ENCODE data around the gene MTG1.

DNA sequence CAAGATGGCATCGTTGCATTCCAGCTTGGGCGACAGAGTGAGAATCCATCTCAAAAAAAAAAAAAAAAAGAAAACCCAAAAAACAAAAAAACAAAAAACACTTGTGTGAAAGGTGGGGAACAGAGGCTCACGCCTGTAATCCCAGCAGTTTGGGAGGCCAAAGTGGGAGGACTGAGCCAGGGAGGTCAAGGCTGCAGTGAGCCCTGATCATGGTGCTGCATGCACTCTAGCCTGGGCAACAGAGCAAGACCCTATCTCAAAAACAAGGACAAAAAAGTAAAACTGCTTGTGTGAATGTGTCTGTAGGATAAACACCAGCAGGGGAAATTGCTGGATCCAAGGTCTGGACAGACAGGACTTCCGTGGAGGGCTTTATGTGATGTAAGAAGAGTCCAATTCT, 10.4 kb upstream of the MTG1 start:
- TF ChIP-seq, protein P1, sequence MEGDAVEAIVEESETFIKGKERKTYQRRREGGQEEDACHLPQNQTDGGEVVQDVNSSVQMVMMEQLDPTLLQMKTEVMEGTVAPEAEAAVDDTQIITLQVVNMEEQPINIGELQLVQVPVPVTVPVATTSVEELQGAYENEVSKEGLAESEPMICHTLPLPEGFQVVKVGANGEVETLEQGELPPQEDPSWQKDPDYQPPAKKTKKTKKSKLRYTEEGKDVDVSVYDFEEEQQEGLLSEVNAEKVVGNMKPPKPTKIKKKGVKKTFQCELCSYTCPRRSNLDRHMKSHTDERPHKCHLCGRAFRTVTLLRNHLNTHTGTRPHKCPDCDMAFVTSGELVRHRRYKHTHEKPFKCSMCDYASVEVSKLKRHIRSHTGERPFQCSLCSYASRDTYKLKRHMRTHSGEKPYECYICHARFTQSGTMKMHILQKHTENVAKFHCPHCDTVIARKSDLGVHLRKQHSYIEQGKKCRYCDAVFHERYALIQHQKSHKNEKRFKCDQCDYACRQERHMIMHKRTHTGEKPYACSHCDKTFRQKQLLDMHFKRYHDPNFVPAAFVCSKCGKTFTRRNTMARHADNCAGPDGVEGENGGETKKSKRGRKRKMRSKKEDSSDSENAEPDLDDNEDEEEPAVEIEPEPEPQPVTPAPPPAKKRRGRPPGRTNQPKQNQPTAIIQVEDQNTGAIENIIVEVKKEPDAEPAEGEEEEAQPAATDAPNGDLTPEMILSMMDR (IDR thresholded peaks at IDR 0.05; ENCODE audit: insufficient read depth, low read depth, low read length) = no peak
- TF ChIP-seq EZH2 (IDR thresholded peaks at IDR 0.05; ENCODE audit: insufficient read depth, low read length) = no peak

Measured in astrocyte (in vitro differentiated cells and primary cell).